Fibroblast of skin of left biceps (primary cell): Measurements from ENCODE around the gene MARK2.
"Not testable (repeated sequence)": the region's sequence is repeated elsewhere in the genome, so short reads cannot be mapped to it uniquely, and the experiment has no call there.

Source experiments
- DNase-seq, 2 experiments: peaks; one replicate each; pipeline ENCODE4 v3.0.0-alpha.2; 2013; ENCODE audit warnings: low read depth in 2 of 2

MARK2 gene

GRCh38 chr11:63853476-63853875 lies 14.6 kb downstream of the MARK2 start:
- no peak for DNase-seq

GRCh38 chr11:63854696-63855095 lies 15.8 kb downstream of the MARK2 start:
- DNase-seq: no peak

GRCh38 chr11:63855975-63856374 lies 17.1 kb downstream of the MARK2 start:
- no peak for DNase-seq

- no peak for DNase-seq
Observed at GRCh38 chr11:63858628-63859550, 20.0 kb downstream of the MARK2 start.

- DNase-seq: no peak
Observed at GRCh38 chr11:63862923-63863322, 24.0 kb downstream of the MARK2 start.

- DNase-seq: not testable (repeated sequence)
Observed at GRCh38 chr11:63863620-63864019, 24.7 kb downstream of the MARK2 start.

- DNase-seq: peak; percentile 29 to 33
Observed at GRCh38 chr11:63866211-63866610, 27.3 kb downstream of the MARK2 start.

- DNase-seq: no peak
Observed at GRCh38 chr11:63867511-63867910, 28.6 kb downstream of the MARK2 start.

GRCh38 chr11:63868399-63869064 lies 29.6 kb downstream of the MARK2 start:
- DNase-seq: no peak

- no peak for DNase-seq
Observed at GRCh38 chr11:63869171-63869591, 30.3 kb downstream of the MARK2 start.

GRCh38 chr11:63869683-63870082 lies 30.8 kb downstream of the MARK2 start:
- DNase-seq: no peak

- DNase-seq: no peak
Observed at GRCh38 chr11:63870351-63871140, 31.6 kb downstream of the MARK2 start.

GRCh38 chr11:63871962-63872799 lies 33.3 kb downstream of the MARK2 start:
- DNase-seq: peak; percentile 32 to 43

- no peak for DNase-seq
Observed at GRCh38 chr11:63872800-63873197, 33.9 kb downstream of the MARK2 start.

- no peak for DNase-seq
Observed at GRCh38 chr11:63873311-63873710, 34.4 kb downstream of the MARK2 start.

- DNase-seq: no peak
Observed at GRCh38 chr11:63874511-63874910, 35.6 kb downstream of the MARK2 start.

- DNase-seq: no peak
Observed at GRCh38 chr11:63875506-63876065, 36.7 kb downstream of the MARK2 start.

GRCh38 chr11:63876616-63877015 lies 37.7 kb downstream of the MARK2 start:
- no peak for DNase-seq

GRCh38 chr11:63877658-63878241 lies 38.8 kb downstream of the MARK2 start:
- no peak for DNase-seq

- peak in 1 of 2 experiments; percentile 33 for DNase-seq
Observed at GRCh38 chr11:63879598-63880402, 40.9 kb downstream of the MARK2 start.
